HepG2 (cell line): ENCODE results near the gene MLST8. TPM values are rescaled to one million over a fixed set of nuclear protein-coding genes. Genes with fewer than 3 reads are reported as not detected.
A peak's percentile ranks its signal among the peaks of the same experiment; 100 is the strongest.

Source experiments
- ATAC-seq: fragments of 200-7000 bp; cut with Tn5 transposase; 3 replicates; pipeline ENCODE4 v1.9.1; 2020; ENCODE audit warnings: mild to moderate bottlenecking, moderate library complexity
- BruUV-seq: library from RNA; stranded (reverse); fragments of 400-500 nt; replicated peaks from 2 replicates; lab custom pipeline; 2021; lab: Mats Ljungman, UMichigan
- CTCF ChIA-PET: fragments of 300-600 bp; formaldehyde crosslinking; extraction: SDS; loops from one replicate; lab custom pipeline; 2021; ENCODE audit warnings: low total read pairs, inconsistent platforms, low intra/inter-chr PET ratio; lab: Yijun Ruan, JAX
- POLR2A ChIA-PET: fragments of 350-600 bp; sonication (Branson Sonifier 250); formaldehyde crosslinking; loops from one replicate; lab custom pipeline; 2020; ENCODE audit warnings: antibody characterized with exemption, inconsistent platforms; lab: Yijun Ruan, JAX
- DNase-seq: peaks from one replicate; pipeline ENCODE4 v3.0.0-alpha.2; 2015; ENCODE audit warnings: low spot score
- FAIRE-seq: peaks from 3 replicates; lab custom pipeline; 2011; peaks lifted over from hg19 to GRCh38; lab: Jason Lieb, UNC
- H2AFZ ChIP-seq: one replicate; pipeline ENCODE4 v1.6.1; 2011; ENCODE audit warnings: low read length, inconsistent platforms
- H3K27ac ChIP-seq: fragments of 300-600 bp; 3 replicates; pipeline ENCODE4 v1.8.0; 2011; ENCODE audit warnings: mixed run types, mild to moderate bottlenecking, mixed read lengths, low read length, inconsistent platforms; ENCODE audit not compliant: insufficient read depth; ENCODE audit errors: extremely low read length
- H3K27me3 ChIP-seq, 2 experiments: fragments of 200-600 bp in 1 of 2; 2 replicates in 1 of 2; 3 replicates in 1 of 2; pipeline versions ENCODE4 v1.6.0 to v1.8.0; 2011; ENCODE audit warnings: low read length in 2 of 2, mild to moderate bottlenecking in 2 of 2, moderate library complexity in 2 of 2, inconsistent platforms in 1 of 2; ENCODE audit not compliant: insufficient read depth in 2 of 2, control insufficient read depth in 1 of 2
- H3K36me3 ChIP-seq, 2 experiments: fragments of 200-600 bp in 1 of 2; replicated peaks in 1 of 2; 2 replicates in 1 of 2; 3 replicates in 1 of 2; pipeline versions ENCODE4 v1.5.1 to v1.8.0; 2011; ENCODE audit warnings: low read length in 2 of 2, inconsistent platforms in 1 of 2; ENCODE audit not compliant: insufficient read depth in 2 of 2, control insufficient read depth in 1 of 2
- H3K4me1 ChIP-seq: 2 replicates; pipeline ENCODE4 v1.5.1; 2012; ENCODE audit warnings: low read length, inconsistent platforms; ENCODE audit not compliant: insufficient read depth
- H3K4me2 ChIP-seq: 2 replicates; pipeline ENCODE4 v1.6.0; 2011; ENCODE audit warnings: low read depth, low read length, inconsistent platforms
- H3K4me3 ChIP-seq, 3 experiments: fragments of 200-600 bp in 1 of 3; sonication (generic), shearing (Covaris generic) in 1 of 3; replicated peaks in 1 of 3; 2 replicates each; pipeline ENCODE4 v1.5.1; 2011 to 2016; ENCODE audit warnings: low read length in 3 of 3, inconsistent platforms in 2 of 3, low read depth in 2 of 3, mild to moderate bottlenecking in 2 of 3, control low read depth in 1 of 3, mixed read lengths in 1 of 3; ENCODE audit not compliant: insufficient read depth in 1 of 3
- H3K79me2 ChIP-seq: one replicate; pipeline ENCODE4 v1.6.1; 2011; ENCODE audit warnings: low read length, inconsistent platforms; ENCODE audit not compliant: insufficient read depth
- H3K9ac ChIP-seq: 2 replicates; pipeline ENCODE4 v1.6.0; 2011; ENCODE audit warnings: mild to moderate bottlenecking, low read depth, low read length, inconsistent platforms; ENCODE audit not compliant: insufficient read depth
- H3K9me3 ChIP-seq: 2 replicates; pipeline ENCODE4 v1.5.1; 2012; ENCODE audit warnings: mild to moderate bottlenecking, low read length
- H4K20me1 ChIP-seq: 2 replicates; pipeline ENCODE4 v1.6.0; 2011; ENCODE audit warnings: inconsistent platforms, mild to moderate bottlenecking, low read length, moderate library complexity; ENCODE audit not compliant: insufficient read depth
- ARHGAP35 ChIP-seq: sonication (generic); formaldehyde crosslinking; IDR thresholded peaks from 2 replicates; pipeline ENCODE4 v1.9.0; 2022; ENCODE audit warnings: mild to moderate bottlenecking, inconsistent platforms, moderate library complexity, missing genetic modification reagents, borderline replicate concordance
- BRD4 ChIP-seq: sonication (generic); formaldehyde crosslinking; IDR thresholded peaks from 2 replicates; pipeline ENCODE4 v1.4.0; 2020; ENCODE audit warnings: missing genetic modification reagents
- CBX5 ChIP-seq: sonication (generic); formaldehyde crosslinking; IDR thresholded peaks from 2 replicates; pipeline ENCODE4 v1.4.0; 2020; ENCODE audit warnings: missing genetic modification reagents, borderline replicate concordance
- CHD4 ChIP-seq: fragments of 200-600 bp; sonication (generic); IDR thresholded peaks from 2 replicates; pipeline ENCODE4 v1.7.0; 2017; ENCODE audit warnings: mild to moderate bottlenecking, low read length, borderline replicate concordance
- FOXA3 ChIP-seq: IDR thresholded peaks from 2 replicates; pipeline ENCODE4 v1.6.1; 2016; ENCODE audit warnings: missing genetic modification reagents, missing compliant biosample characterization
- FOXO1 ChIP-seq: sonication (generic); formaldehyde crosslinking; IDR thresholded peaks from 2 replicates; pipeline ENCODE4 v1.4.0; 2020; ENCODE audit warnings: missing genetic modification reagents
- GABPA ChIP-seq, 2 experiments: IDR thresholded peaks; 2 replicates each; pipeline ENCODE4 v1.6.1; 2011 to 2016; ENCODE audit warnings: low read depth in 2 of 2, low read length in 1 of 2, missing biosample characterization in 1 of 2, missing genetic modification characterization in 1 of 2
- GLI4 ChIP-seq: sonication (generic); formaldehyde crosslinking; IDR thresholded peaks from 2 replicates; pipeline ENCODE4 v1.5.1; 2020; ENCODE audit warnings: missing genetic modification reagents, mild to moderate bottlenecking, moderate library complexity, borderline replicate concordance
- GTF2F1 ChIP-seq: fragments of 150-350 bp; IDR thresholded peaks from 2 replicates; pipeline ENCODE4 v1.6.1; 2014; ENCODE audit warnings: low read length
- HOXA9 ChIP-seq: sonication (generic); formaldehyde crosslinking; IDR thresholded peaks from 2 replicates; pipeline ENCODE4 v1.8.1; 2022; ENCODE audit warnings: missing genetic modification reagents, mild to moderate bottlenecking, moderate library complexity, borderline replicate concordance
- IKZF1 ChIP-seq: fragments of 450-650 bp; IDR thresholded peaks from 2 replicates; pipeline ENCODE4 v1.7.1; 2016
- KAT2B ChIP-seq: fragments of 150-350 bp; IDR thresholded peaks from 2 replicates; pipeline ENCODE4 v1.6.1; 2014; ENCODE audit warnings: low read depth, low read length, borderline replicate concordance
- NCOA1 ChIP-seq: sonication (generic); formaldehyde crosslinking; IDR thresholded peaks from 2 replicates; pipeline ENCODE4 v1.9.0; 2021; ENCODE audit warnings: missing genetic modification reagents
- POGZ ChIP-seq: sonication (generic); formaldehyde crosslinking; IDR thresholded peaks from 2 replicates; pipeline ENCODE4 v1.4.0; 2020; ENCODE audit warnings: mild to moderate bottlenecking, missing genetic modification reagents
- SALL1 ChIP-seq: sonication (generic); formaldehyde crosslinking; IDR thresholded peaks from 2 replicates; pipeline ENCODE4 v1.8.0; 2022; ENCODE audit warnings: mild to moderate bottlenecking, missing genetic modification reagents
- SIN3B ChIP-seq: fragments of 150-350 bp; IDR thresholded peaks from 2 replicates; pipeline ENCODE4 v1.6.1; 2014; ENCODE audit warnings: low read length
- U2AF1 ChIP-seq: fragments of 200-400 bp; formaldehyde crosslinking; optimal IDR thresholded peaks from 2 replicates; pipeline ENCODE3; 2017; ENCODE audit warnings: mild to moderate bottlenecking, low read depth, low read length
- ZFP62 ChIP-seq: sonication (generic); formaldehyde crosslinking; IDR thresholded peaks from 2 replicates; pipeline ENCODE4 v1.4.0; 2020; ENCODE audit warnings: missing genetic modification reagents
- ZNF652 ChIP-seq: IDR thresholded peaks from 2 replicates; pipeline ENCODE4 v1.6.1; 2016; ENCODE audit warnings: low read depth, borderline replicate concordance
- ZNF839 ChIP-seq: sonication (generic); formaldehyde crosslinking; IDR thresholded peaks from 2 replicates; pipeline ENCODE4 v1.4.0; 2020; ENCODE audit warnings: missing genetic modification reagents, mild to moderate bottlenecking, borderline replicate concordance
- ZNF883 ChIP-seq: sonication (generic); formaldehyde crosslinking; IDR thresholded peaks from 2 replicates; pipeline ENCODE4 v1.5.1; 2020; ENCODE audit warnings: mild to moderate bottlenecking, missing genetic modification reagents; ENCODE audit errors: not compliant biosample characterization
- WGBS: methylation state at CpG from one replicate; pipeline ENCODE4 v1.1.6; 2017; ENCODE audit warnings: low lambda C conversion rate; 5-methylcytosine and 5-hydroxymethylcytosine counted together
- in situ Hi-C: cut with HindIII; loops from 2 replicates; pipeline ENCODE4 v1.10.0; 2017; ENCODE audit warnings: low pct_unique_long_range_greater_than_20kb; ENCODE audit not compliant: extremely low pct_ligation_motif_present
- intact Hi-C: fragments of 100-400 bp; cut with micrococcal nuclease; formaldehyde crosslinking; loops from one replicate; pipeline ENCODE4 v1.10.0; 2022; ENCODE audit not compliant: unreplicated experiment
- polyA plus RNA-seq, 8 experiments: library from polyadenylated mRNA; depleted of rRNA in 3 of 8; stranded (reverse) in 7 of 8; unstranded in 1 of 8; fragments of >200 nt; fragmentation: Illumina TruSeq in 4 of 8; extraction: Trizol in 4 of 8; gene quantifications; 2 replicates each; pipeline versions ENCODE4 v1.2.1 to v1.2.3, GENCODE V29; 2011 to 2016; ENCODE audit warnings: low read depth in 4 of 8, missing spikeins in 1 of 8, mixed read lengths in 1 of 8; ENCODE audit not compliant: insufficient read depth in 1 of 8
- total RNA-seq, 5 experiments: library from RNA; depleted of rRNA; stranded (reverse); fragments of >200 nt; fragmentation: Illumina TruSeq; extraction: Trizol; gene quantifications; 2 replicates each; pipeline ENCODE4 v1.2.3, GENCODE V29; 2016; ENCODE audit warnings: low read depth in 1 of 5
- TF ChIP-seq, protein P1 (sequence below): sonication (generic); formaldehyde crosslinking; IDR thresholded peaks from 2 replicates; pipeline ENCODE4 v1.8.0; 2022; ENCODE audit warnings: mild to moderate bottlenecking, missing genetic modification reagents, borderline replicate concordance
- TF ChIP-seq, protein P2 (sequence below): sonication (generic); formaldehyde crosslinking; IDR thresholded peaks from 2 replicates; pipeline ENCODE4 v1.4.0; 2020; ENCODE audit warnings: mild to moderate bottlenecking, missing genetic modification reagents

The MLST8 gene
- total and polyA plus RNA-seq, 2 of the 13 experiments (the other 11 are each of a cell fraction or from before 2014, with no cell fraction given): 30.8 to 72.7 TPM

DNA sequence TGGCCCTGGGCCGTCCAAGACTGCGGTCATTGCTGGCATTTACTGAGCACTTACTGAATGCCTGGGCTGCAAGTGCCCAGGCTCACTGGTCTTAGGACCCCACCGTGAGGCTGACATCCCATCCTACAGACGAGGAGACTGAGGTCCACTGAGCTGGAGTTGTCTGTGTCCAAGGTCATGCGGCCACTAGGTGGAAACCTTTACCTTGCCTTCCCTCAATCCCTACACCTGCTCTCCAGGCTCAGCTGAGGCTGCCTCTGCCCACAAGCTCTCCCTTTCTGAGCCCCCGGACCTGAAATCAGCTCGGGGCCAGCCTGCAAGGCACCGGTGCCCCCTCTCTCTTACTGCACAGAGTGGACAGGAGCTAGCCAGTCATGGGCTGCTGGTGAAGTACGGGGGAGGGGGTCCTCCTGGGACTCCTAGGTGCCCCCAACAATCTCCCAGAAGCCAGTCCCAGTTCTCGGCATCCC, 10.4 kb upstream of the MLST8 start:
- no peaks in the 10 kb centered on the region for H3K9me3 ChIP-seq
- TF ChIP-seq ARHGAP35: no peak
- no peak for TF ChIP-seq CHD4
- TF ChIP-seq POGZ: no peak
- TF ChIP-seq GLI4 (CRISPR knock-in tag): no peak
- TF ChIP-seq CBX5 (CRISPR knock-in tag): no peak
- TF ChIP-seq, protein P1, sequence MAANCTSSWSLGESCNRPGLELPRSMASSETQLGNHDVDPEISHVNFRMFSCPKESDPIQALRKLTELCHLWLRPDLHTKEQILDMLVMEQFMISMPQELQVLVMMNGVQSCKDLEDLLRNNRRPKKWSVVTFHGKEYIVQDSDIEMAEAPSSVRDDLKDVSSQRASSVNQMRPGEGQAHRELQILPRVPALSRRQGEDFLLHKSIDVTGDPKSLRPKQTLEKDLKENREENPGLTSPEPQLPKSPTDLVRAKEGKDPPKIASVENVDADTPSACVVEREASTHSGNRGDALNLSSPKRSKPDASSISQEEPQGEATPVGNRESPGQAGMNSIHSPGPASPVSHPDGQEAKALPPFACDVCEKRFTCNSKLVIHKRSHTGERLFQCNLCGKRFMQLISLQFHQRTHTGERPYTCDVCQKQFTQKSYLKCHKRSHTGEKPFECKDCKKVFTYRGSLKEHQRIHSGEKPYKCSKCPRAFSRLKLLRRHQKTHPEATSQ (CRISPR knock-in tag): no peak
- TF ChIP-seq GTF2F1: no peak
- TF ChIP-seq ZNF883 (CRISPR knock-in tag): no peak
- TF ChIP-seq SIN3B: no peak
- TF ChIP-seq HOXA9: no peak
- no peak for TF ChIP-seq KAT2B
- no peak for TF ChIP-seq FOXO1 (CRISPR knock-in tag)
- TF ChIP-seq ZNF652 (CRISPR knock-in tag): no peak
- 0 out of 2 replicates have a peak, but pooled peaks have one; percentile 13 for TF ChIP-seq SALL1 (CRISPR knock-in tag)
- no peak for TF ChIP-seq ZNF839 (CRISPR knock-in tag)
- TF ChIP-seq GABPA (IDR thresholded peaks at IDR 0.05; ENCODE audit: low read depth, low read length): no peak
- no peak for TF ChIP-seq GABPA (CRISPR knock-in tag; IDR thresholded peaks at IDR 0.05; ENCODE audit: low read depth)
- no peak for TF ChIP-seq NCOA1 (CRISPR knock-in tag)
- no peak for TF ChIP-seq ZFP62 (CRISPR knock-in tag)
- no peak for TF ChIP-seq FOXA3 (CRISPR knock-in tag)
- TF ChIP-seq BRD4 (CRISPR knock-in tag): no peak
- no peak for TF ChIP-seq U2AF1
- TF ChIP-seq, protein P2, sequence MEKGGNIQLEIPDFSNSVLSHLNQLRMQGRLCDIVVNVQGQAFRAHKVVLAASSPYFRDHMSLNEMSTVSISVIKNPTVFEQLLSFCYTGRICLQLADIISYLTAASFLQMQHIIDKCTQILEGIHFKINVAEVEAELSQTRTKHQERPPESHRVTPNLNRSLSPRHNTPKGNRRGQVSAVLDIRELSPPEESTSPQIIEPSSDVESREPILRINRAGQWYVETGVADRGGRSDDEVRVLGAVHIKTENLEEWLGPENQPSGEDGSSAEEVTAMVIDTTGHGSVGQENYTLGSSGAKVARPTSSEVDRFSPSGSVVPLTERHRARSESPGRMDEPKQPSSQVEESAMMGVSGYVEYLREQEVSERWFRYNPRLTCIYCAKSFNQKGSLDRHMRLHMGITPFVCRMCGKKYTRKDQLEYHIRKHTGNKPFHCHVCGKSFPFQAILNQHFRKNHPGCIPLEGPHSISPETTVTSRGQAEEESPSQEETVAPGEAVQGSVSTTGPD (CRISPR knock-in tag): no peak
- no peak for TF ChIP-seq IKZF1

More for the DNA sequence above, 10.4 kb upstream of the MLST8 start:
- POLR2A ChIA-PET: interaction anchor here (0.8 to 2.9 kb wide), 9 partner anchors 10 to 56 kb away, joined by 3 to 19 read pairs (median 4); partner anchors contain the start of genes E4F1, ECI1, PGP and TRAF7
- Histone ChIP-seq H3K9ac (peak overlapping the region; percentile 44; the same call in 1 of the 2 replicates), H3K27me3 (peaks cover 2 to 33% of the 10 kb centered on the region in 2 experiments; a peak in 3 of 5 replicates), H2AFZ (no peak overlapping the region), H3K36me3 (no peaks in the 10 kb centered on the region), H3K4me1 (peaks cover 59% of the 10 kb centered on the region), H3K4me2 (peak overlapping the region; percentile 71), H3K27ac (no peak overlapping the region), H3K4me3 (peak overlapping the region; percentile 9 to 66 (median 53); a peak in 4 of 6 replicates), H3K79me2 (no peaks in the 10 kb centered on the region), H4K20me1 (no peaks in the 10 kb centered on the region)
- 6% methylated on average over 6 of the region's 10 CpGs for WGBS
- DNase-seq (peak; percentile 67), ATAC-seq (peak; percentile 68), FAIRE-seq (peak; percentile 71)
- intact Hi-C loops: loop anchor here (5.0 kb wide), 2 partner anchors 33 to 57 kb away; partner anchors contain the start of gene ECI1
- in situ Hi-C loops: no loop called here
- CTCF ChIA-PET: interaction anchor here (1.6 kb wide), 1 partner anchor 56 kb away, joined by 6 read pairs; the partner anchor contains the start of gene ECI1
- no TSS peak for BruUV-seq
